BJ (cell line): Measurements from ENCODE around the gene DCHS2. TPM values are rescaled to one million over a fixed set of nuclear protein-coding genes. Genes with fewer than 3 reads are reported as not detected.

Source experiments
- CTCF ChIA-PET: fragments of 350-600 bp; formaldehyde crosslinking; extraction: SDS; loops from one replicate; lab custom pipeline; 2021; ENCODE audit warnings: antibody characterized with exemption, inconsistent platforms; lab: Yijun Ruan, JAX
- POLR2A ChIA-PET: fragments of 300-600 bp; sonication (Branson Sonifier 250); formaldehyde crosslinking; extraction: SDS; loops from one replicate; lab custom pipeline; 2021; ENCODE audit warnings: antibody characterized with exemption; lab: Charles Lee
- DNase-seq: peaks from one replicate; pipeline ENCODE4 v3.0.0-alpha.2; 2011; ENCODE audit warnings: low read depth
- H3K27me3 ChIP-seq: 2 replicates; pipeline ENCODE4 v1.6.0; 2011; ENCODE audit warnings: low read length; ENCODE audit not compliant: control insufficient read depth, insufficient read depth
- H3K36me3 ChIP-seq: 2 replicates; pipeline ENCODE4 v1.5.1; 2011; ENCODE audit warnings: low read length; ENCODE audit not compliant: control insufficient read depth, insufficient read depth
- H3K4me3 ChIP-seq: 2 replicates; pipeline ENCODE4 v1.5.1; 2011; ENCODE audit warnings: low read depth, mild to moderate bottlenecking, control low read depth, low read length
- CTCF ChIP-seq: IDR thresholded peaks from 2 replicates; pipeline ENCODE4 v1.5.1; 2011; ENCODE audit warnings: low read depth, mild to moderate bottlenecking, control low read depth, inconsistent platforms, low read length, moderate library complexity; ENCODE audit not compliant: insufficient read depth
- polyA minus RNA-seq: library from RNA; depleted of rRNA, polyadenylated mRNA; stranded (reverse); fragments of >200 nt; gene quantifications from 2 replicates; pipeline ENCODE4 v1.2.3, GENCODE V29; 2011; rRNA and poly(A)+ RNA removed
- polyA plus RNA-seq: library from polyadenylated mRNA; depleted of rRNA; stranded (reverse); fragments of >200 nt; gene quantifications from 2 replicates; pipeline ENCODE4 v1.2.3, GENCODE V29; 2011; rRNA removed

DCHS2 gene, protein sequence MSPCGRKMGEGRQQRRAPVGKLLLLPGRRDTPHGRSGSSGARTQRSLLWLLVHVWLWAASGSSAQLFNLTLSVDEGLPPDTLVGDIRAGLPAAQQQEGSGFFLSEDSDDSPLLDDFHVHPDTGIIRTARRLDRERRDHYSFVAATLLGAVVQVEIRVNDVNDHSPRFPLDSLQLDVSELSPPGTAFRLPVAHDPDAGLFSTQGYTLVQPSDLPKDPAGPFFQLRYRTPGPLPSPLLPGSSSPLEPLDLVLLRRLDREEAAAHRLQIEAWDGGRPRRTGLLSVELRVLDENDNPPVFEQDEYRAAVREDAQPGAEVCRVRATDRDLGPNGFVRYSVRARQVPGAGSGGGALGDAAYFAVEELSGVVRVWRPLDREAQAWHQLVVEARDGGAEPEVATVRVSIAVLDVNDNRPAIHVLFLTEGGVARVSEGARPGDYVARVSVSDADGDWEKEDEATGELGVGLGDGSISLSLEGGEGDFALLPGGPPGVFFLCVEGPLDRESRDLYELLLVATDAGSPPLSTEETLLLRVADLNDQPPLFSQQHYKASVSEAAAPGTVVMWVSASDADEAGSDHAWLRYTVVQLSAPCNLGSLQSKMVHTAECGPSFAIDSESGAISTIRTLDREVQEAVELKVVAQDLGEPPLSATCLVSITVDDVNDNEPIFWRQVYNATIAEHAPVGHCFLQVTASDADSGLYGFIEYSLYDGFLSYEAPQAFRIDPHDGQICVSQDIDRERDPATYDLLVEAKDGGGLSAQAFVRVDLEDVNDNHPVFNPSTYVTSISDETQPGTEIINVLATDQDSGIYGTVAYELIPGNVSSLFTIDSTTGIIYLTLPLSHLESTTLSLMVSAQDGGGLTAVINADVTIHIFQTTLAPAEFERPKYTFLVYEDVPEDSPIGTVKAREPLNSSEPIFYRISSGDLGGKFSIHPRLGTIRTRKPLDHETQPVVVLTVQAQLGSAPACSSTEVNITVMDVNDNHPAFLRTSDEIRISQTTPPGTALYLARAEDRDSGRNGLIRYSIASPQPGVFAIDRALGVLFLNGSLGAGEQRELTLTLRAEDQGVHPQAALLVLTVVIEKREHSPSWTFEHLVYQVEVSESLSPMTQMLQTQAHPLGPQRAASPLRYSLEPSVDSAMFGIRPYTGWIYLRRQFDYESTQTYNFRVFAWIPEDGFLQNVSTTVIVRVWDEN (N-terminal part only)
- polyA plus RNA-seq (not detected in 2 replicates), polyA minus RNA-seq (not detected in 2 replicates)

- no peak for TF ChIP-seq CTCF
- POLR2A ChIA-PET, result no interaction called here
- CTCF ChIA-PET, result interaction anchor here (0.7 kb wide), 1 partner anchor 38 kb away, joined by 3 read pairs; no protein-coding TSS in a partner anchor
- DNase-seq, result no peak
- H3K27me3 ChIP-seq, result peaks cover 19% of the 10 kb centered on the region
- peak within 1 kb of the TSS; percentile 14 for H3K4me3 ChIP-seq
- no peaks in the 10 kb centered on the region for H3K36me3 ChIP-seq
Observed at GRCh38 chr4:154491341-154492271, at the start of gene DCHS2. DCHS2 (minus strand) TSS chr4:154491799; CDS start chr4:154491355, 444 bp downstream.

DNA sequence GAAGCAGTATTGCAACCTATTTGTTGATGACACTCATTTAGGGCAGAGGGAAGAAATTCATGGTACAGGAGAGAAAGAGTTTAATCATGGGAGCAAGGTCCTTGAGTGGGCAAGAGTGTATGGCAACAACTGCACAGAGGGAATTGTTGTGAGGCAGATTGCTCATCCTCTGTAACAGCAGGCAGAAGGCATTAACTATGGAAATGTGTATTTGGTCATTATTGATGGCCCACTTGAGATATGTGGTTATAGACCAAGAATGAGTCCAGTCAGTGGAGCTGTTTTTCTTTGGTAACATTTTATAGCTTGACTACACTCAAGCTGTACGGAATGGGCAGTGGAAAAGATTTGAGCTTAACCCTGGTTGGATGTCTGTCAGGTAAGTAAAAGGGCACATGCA is 42.7 kb upstream of the DCHS2 start:
- ChIA-PET CTCF (no interaction called here), POLR2A (no interaction called here)
- no peaks in the 10 kb centered on the region for H3K27me3 ChIP-seq
- DNase-seq, result no peak
- TF ChIP-seq CTCF, result no peak
- no peak overlapping the region for H3K4me3 ChIP-seq
- peaks cover 1% of the 10 kb centered on the region for H3K36me3 ChIP-seq

- no peak for TF ChIP-seq CTCF
- Histone ChIP-seq H3K27me3 (no peaks in the 10 kb centered on the region), H3K4me3 (no peak overlapping the region), H3K36me3 (no peaks in the 10 kb centered on the region)
- ChIA-PET CTCF (no interaction called here), POLR2A (interaction anchor here (0.6 kb wide), 1 partner anchor 884 kb away, joined by 3 read pairs; no protein-coding TSS in a partner anchor)
- no peak for DNase-seq
Observed at GRCh38 chr4:154529728-154530519, 38.3 kb upstream of the DCHS2 start.

DNA sequence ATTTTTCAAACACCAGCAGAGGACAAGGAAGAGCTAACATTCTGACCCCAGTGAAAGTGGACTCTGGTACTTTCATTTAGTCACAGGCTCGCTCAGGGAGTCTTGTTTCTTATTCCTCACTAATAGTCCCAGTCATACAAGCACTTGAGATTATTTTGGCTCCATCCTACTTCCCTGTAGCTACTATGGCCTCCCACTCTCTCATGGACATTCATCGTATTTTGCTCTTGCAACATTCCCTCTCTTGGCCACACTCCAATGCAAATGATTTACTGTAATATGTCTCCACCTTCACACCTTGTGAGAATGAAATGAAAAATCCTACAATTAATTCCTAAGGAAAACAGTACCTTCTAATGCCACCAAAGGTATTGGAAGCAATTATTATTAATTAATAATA is 37.3 kb upstream of the DCHS2 start:
- Histone ChIP-seq H3K36me3 (no peaks in the 10 kb centered on the region), H3K4me3 (no peak overlapping the region), H3K27me3 (no peaks in the 10 kb centered on the region; the same call in 1 of the 2 replicates)
- ChIA-PET POLR2A (no interaction called here), CTCF (interaction anchor here (0.8 to 0.9 kb wide), 2 partner anchors 22 to 25 kb away, joined by 3 read pairs; no protein-coding TSS in a partner anchor)
- no peak for DNase-seq
- TF ChIP-seq CTCF, result no peak
